MCF 10A (cell line): ENCODE data around the gene SRGAP3. TPM values are rescaled to one million over a fixed set of nuclear protein-coding genes. Genes with fewer than 3 reads are reported as not detected.

ENCODE experiments used
- BruUV-seq: library from RNA; stranded (reverse); fragments of 400-500 nt; replicated peaks from 2 replicates; lab custom pipeline; 2021; lab: Mats Ljungman, UMichigan
- CTCF ChIA-PET: fragments of 300-600 bp; sonication (Branson Sonifier 250); formaldehyde crosslinking; extraction: SDS; loops from one replicate; lab custom pipeline; 2021; ENCODE audit warnings: antibody characterized with exemption, inconsistent platforms; lab: Yijun Ruan, JAX
- POLR2A ChIA-PET: fragments of 300-600, 350-650 bp; sonication (Branson Sonifier 250); formaldehyde crosslinking; extraction: SDS; loops from one replicate; lab custom pipeline; 2020; ENCODE audit warnings: antibody characterized with exemption, inconsistent platforms; lab: Yijun Ruan, JAX
- DNase-seq: peaks from one replicate; pipeline ENCODE4 v3.0.0-alpha.2; 2018; ENCODE audit not compliant: unreplicated experiment
- H3K27ac Mint-ChIP-seq: one replicate; pipeline ENCODE4 v1.8.0; 2022; ENCODE audit warnings: mild to moderate bottlenecking, low read depth, mixed read lengths; ENCODE audit not compliant: unreplicated experiment
- H3K27me3 Mint-ChIP-seq: one replicate; pipeline ENCODE4 v1.8.0; 2022; ENCODE audit warnings: mixed read lengths; ENCODE audit not compliant: insufficient read depth, unreplicated experiment
- H3K36me3 Mint-ChIP-seq: one replicate; pipeline ENCODE4 v1.8.0; 2022; ENCODE audit warnings: mild to moderate bottlenecking, moderate library complexity, mixed read lengths; ENCODE audit not compliant: insufficient read depth, unreplicated experiment
- H3K4me1 Mint-ChIP-seq: one replicate; pipeline ENCODE4 v1.8.0; 2022; ENCODE audit warnings: mixed read lengths; ENCODE audit not compliant: insufficient read depth, unreplicated experiment
- H3K4me3 Mint-ChIP-seq: one replicate; pipeline ENCODE4 v1.8.0; 2022; ENCODE audit warnings: mild to moderate bottlenecking, moderate library complexity, mixed read lengths; ENCODE audit not compliant: unreplicated experiment
- H3K9me3 Mint-ChIP-seq: one replicate; pipeline ENCODE4 v1.8.0; 2022; ENCODE audit warnings: mixed read lengths; ENCODE audit not compliant: unreplicated experiment
- intact Hi-C: fragments of 100-400 bp; cut with micrococcal nuclease; formaldehyde crosslinking; loops from 2 replicates; pipeline ENCODE4 v1.14.1; 2022
- total RNA-seq: library from RNA; stranded (reverse); gene quantifications from 2 replicates; pipeline ENCODE4 v1.2.3, GENCODE V29; 2022
- TF ChIP-seq, protein P1 (sequence below): fragments of 200-600 bp; IDR thresholded peaks from one replicate; pipeline ENCODE4 v1.8.0; 2022; ENCODE audit warnings: antibody characterized with exemption, mild to moderate bottlenecking; ENCODE audit not compliant: unreplicated experiment

Gene SRGAP3
- total RNA-seq, 1 experiment from 2014 or later: 19.8 TPM

DNA sequence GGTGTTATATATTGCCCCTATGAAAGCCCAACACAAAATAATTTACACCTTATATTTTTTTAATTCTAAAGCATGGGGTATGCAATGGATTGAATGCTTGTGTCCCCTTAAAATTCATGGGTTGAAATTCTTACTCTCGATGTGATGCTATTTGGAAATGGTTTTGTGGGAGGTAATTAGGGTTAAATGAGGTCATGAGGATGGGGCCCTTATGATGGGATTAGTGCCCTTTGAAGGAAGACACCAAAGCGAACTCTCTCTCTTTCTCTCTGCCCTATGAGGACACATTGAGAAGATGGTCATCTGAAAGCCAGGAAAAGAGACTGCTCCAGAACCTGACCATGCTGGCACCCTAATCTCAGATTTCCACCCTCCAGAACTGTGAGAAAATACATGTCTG is 7.6 kb upstream of the SRGAP3 start:
- no peak overlapping the region for H3K4me3 Mint-ChIP-seq
- DNase-seq: no peak
- H3K36me3 Mint-ChIP-seq: no peaks in the 10 kb centered on the region
- intact Hi-C loops: no loop called here
- no peaks in the 10 kb centered on the region for H3K9me3 Mint-ChIP-seq
- ChIA-PET POLR2A (no interaction called here), CTCF (interaction anchor here (0.6 to 1.1 kb wide), 3 partner anchors 155 to 189 kb away, joined by 3 to 5 read pairs (median 3); no protein-coding TSS in a partner anchor)
- H3K4me1 Mint-ChIP-seq: no peaks in the 10 kb centered on the region
- BruUV-seq: no TSS peak
- TF ChIP-seq, protein P1, sequence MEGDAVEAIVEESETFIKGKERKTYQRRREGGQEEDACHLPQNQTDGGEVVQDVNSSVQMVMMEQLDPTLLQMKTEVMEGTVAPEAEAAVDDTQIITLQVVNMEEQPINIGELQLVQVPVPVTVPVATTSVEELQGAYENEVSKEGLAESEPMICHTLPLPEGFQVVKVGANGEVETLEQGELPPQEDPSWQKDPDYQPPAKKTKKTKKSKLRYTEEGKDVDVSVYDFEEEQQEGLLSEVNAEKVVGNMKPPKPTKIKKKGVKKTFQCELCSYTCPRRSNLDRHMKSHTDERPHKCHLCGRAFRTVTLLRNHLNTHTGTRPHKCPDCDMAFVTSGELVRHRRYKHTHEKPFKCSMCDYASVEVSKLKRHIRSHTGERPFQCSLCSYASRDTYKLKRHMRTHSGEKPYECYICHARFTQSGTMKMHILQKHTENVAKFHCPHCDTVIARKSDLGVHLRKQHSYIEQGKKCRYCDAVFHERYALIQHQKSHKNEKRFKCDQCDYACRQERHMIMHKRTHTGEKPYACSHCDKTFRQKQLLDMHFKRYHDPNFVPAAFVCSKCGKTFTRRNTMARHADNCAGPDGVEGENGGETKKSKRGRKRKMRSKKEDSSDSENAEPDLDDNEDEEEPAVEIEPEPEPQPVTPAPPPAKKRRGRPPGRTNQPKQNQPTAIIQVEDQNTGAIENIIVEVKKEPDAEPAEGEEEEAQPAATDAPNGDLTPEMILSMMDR: no peak
- peaks cover 11% of the 10 kb centered on the region for H3K27me3 Mint-ChIP-seq
- no peak overlapping the region for H3K27ac Mint-ChIP-seq

DNA sequence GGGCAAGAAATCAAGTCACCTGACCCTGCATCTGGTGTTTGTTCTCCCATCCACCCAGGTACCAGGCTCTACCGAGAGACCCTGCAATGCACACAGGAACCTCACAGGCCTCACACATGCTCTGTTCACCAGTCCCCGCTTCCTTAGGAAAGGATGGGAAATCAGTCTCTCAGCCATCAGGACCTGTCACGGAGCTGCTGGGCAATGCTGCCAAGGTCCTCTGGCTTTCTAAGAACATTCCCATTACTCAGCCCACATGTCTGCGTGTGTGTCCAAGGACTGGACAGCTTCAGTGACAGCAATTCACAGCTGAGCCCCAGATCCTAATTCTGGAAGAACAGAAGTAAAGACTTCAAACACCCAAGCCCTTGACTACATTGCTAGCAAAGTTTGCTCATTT is 6.5 kb upstream of the SRGAP3 start:
- TF ChIP-seq, protein P1: no peak
- Mint-ChIP-seq H3K4me3 (no peak overlapping the region), H3K27ac (no peak overlapping the region), H3K36me3 (no peaks in the 10 kb centered on the region), H3K9me3 (no peaks in the 10 kb centered on the region), H3K4me1 (peaks cover 5% of the 10 kb centered on the region), H3K27me3 (peaks cover 11% of the 10 kb centered on the region)
- BruUV-seq: no TSS peak
- DNase-seq: no peak
- POLR2A ChIA-PET: no interaction called here
- intact Hi-C loops: no loop called here
- CTCF ChIA-PET: interaction anchor here (0.6 to 1.4 kb wide), 4 partner anchors 46 to 466 kb away, joined by 3 to 4 read pairs (median 3); no protein-coding TSS in a partner anchor

GRCh38 chr3:9254764-9255163 is 5.3 kb upstream of the SRGAP3 start:
- ChIA-PET POLR2A (no interaction called here), CTCF (interaction anchor here (0.5 to 7.5 kb wide), 4 partner anchors 34 to 268 kb away, joined by 3 to 56 read pairs (median 4); no protein-coding TSS in a partner anchor)
- BruUV-seq: no TSS peak
- no peaks in the 10 kb centered on the region for H3K9me3 Mint-ChIP-seq
- TF ChIP-seq, protein P1: no peak
- no peak overlapping the region for H3K4me3 Mint-ChIP-seq
- no peak overlapping the region for H3K27ac Mint-ChIP-seq
- no peak for DNase-seq
- intact Hi-C loops: no loop called here
- peaks cover 11% of the 10 kb centered on the region for H3K27me3 Mint-ChIP-seq
- peaks cover 14% of the 10 kb centered on the region for H3K4me1 Mint-ChIP-seq
- no peaks in the 10 kb centered on the region for H3K36me3 Mint-ChIP-seq

- TF ChIP-seq, protein P1: no peak
- Mint-ChIP-seq H3K4me1 (peaks cover 20% of the 10 kb centered on the region), H3K4me3 (no peak overlapping the region), H3K27me3 (peaks cover 11% of the 10 kb centered on the region), H3K9me3 (no peaks in the 10 kb centered on the region), H3K27ac (no peak overlapping the region), H3K36me3 (no peaks in the 10 kb centered on the region)
- CTCF ChIA-PET: interaction anchor here (0.7 to 7.5 kb wide), 4 partner anchors 49 to 216 kb away, joined by 3 to 56 read pairs (median 4); no protein-coding TSS in a partner anchor
- POLR2A ChIA-PET: interaction anchor here (0.6 to 0.7 kb wide), 4 partner anchors 31 to 417 kb away, joined by 3 read pairs; no protein-coding TSS in a partner anchor
- intact Hi-C loops: no loop called here
- no peak for DNase-seq
- BruUV-seq: no TSS peak
Observed at GRCh38 chr3:9253327-9253726, 3.9 kb upstream of the SRGAP3 start.
